ENCODE measurements around the gene EMSY.

- TF ChIP-seq, protein P1, sequence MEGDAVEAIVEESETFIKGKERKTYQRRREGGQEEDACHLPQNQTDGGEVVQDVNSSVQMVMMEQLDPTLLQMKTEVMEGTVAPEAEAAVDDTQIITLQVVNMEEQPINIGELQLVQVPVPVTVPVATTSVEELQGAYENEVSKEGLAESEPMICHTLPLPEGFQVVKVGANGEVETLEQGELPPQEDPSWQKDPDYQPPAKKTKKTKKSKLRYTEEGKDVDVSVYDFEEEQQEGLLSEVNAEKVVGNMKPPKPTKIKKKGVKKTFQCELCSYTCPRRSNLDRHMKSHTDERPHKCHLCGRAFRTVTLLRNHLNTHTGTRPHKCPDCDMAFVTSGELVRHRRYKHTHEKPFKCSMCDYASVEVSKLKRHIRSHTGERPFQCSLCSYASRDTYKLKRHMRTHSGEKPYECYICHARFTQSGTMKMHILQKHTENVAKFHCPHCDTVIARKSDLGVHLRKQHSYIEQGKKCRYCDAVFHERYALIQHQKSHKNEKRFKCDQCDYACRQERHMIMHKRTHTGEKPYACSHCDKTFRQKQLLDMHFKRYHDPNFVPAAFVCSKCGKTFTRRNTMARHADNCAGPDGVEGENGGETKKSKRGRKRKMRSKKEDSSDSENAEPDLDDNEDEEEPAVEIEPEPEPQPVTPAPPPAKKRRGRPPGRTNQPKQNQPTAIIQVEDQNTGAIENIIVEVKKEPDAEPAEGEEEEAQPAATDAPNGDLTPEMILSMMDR (IDR thresholded peaks at IDR 0.05; ENCODE audit: insufficient read depth, low read depth, low read length) = no peak
- no peak for TF ChIP-seq EZH2 (IDR thresholded peaks at IDR 0.05; ENCODE audit: insufficient read depth, low read length)
Observed at GRCh38 chr11:76587820-76588454, 143.1 kb downstream of the EMSY start.
